Measurements from ENCODE around the gene ARHGDIA. TPM values are rescaled to one million over a fixed set of nuclear protein-coding genes. Genes with fewer than 3 reads are reported as not detected.

Gene ARHGDIA
- total and polyA plus RNA-seq, 2 of the 8 experiments (the other 6 are each of a cell fraction or from before 2014, with no cell fraction given) = 62.4 to 217 TPM

DNA sequence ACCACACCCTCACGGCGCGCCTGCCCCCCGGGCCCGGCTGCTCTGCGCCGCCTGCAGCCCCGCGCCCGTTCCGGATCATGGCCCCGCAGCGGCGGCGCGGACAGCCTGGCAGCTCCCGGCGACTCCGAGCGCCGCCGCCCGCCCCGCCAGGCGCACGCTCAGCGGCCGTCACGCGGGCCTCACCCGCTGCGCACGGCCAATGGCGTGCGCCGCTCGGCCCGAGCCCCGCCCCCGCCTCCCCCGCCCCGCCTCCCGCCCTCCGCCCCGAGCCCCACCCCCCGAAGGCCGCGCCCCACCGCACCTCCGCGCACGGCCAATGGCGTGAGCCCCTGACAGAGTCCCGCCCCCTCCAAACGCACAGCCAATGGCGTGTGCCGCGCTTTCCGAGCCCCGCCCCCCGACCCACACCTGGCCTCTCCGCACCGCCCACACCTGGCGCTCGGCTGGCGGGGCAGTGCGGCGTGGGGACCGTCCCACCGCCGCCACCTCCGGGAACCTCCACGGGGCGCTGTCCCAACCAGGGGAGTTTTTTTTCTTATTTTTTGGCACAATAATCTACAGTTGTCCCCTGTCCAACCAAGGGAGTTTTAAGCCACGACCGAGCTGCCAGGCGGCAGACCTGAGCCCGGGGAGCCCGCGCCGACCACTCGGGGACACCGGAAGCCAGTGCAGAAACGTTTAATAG lies 40.3 kb upstream of the ARHGDIA start, which contains the start of gene PCYT2 (continued):
- TF ChIP-seq CREB1 (IDR thresholded peaks at IDR 0.05) (peak; percentile 25; the same call in 1 of the 2 replicates), HDAC6 (IDR thresholded peaks at IDR 0.05; ENCODE audit: low read depth, low read length) (no peak), TCF12 (IDR thresholded peaks at IDR 0.05; ENCODE audit: low read depth, low read length) (0 out of 2 replicates have a peak, but pooled peaks have one; percentile 10), SRF (IDR thresholded peaks at IDR 0.05; ENCODE audit: low read depth, low read length) (no peak), ZNF274 (IDR thresholded peaks at IDR 0.05; ENCODE audit: borderline replicate concordance, extremely low read depth, low read length) (no peak)
